Breast epithelium (tissue), 4 donors: Measurements from ENCODE around the gene GJD4. TPM values are rescaled to one million over a fixed set of nuclear protein-coding genes. Genes with fewer than 3 reads are reported as not detected.

Experiments used
- DNase-seq, 2 donors: peaks; one replicate each; pipeline ENCODE4 v3.0.0-alpha.2; 2019; ENCODE audit warnings: low spot score in 2 of 2
- H3K27ac ChIP-seq, 2 donors: fragments of 200-600 bp; sonication (generic) in 1 of 2; one replicate each; pipeline ENCODE4 v1.5.1; 2016 to 2019; ENCODE audit warnings: mild to moderate bottlenecking in 1 of 2
- H3K27me3 ChIP-seq, 2 donors: fragments of 200-600 bp; sonication (generic) in 1 of 2; one replicate each; pipeline versions ENCODE4 v1.5.1 to v1.6.0; 2017 to 2019; ENCODE audit warnings: control low read depth in 1 of 2, mild to moderate bottlenecking in 1 of 2
- H3K36me3 ChIP-seq: fragments of 200-600 bp; one replicate; pipeline ENCODE4 v1.5.1; 2019
- H3K4me1 ChIP-seq, 2 donors: fragments of 200-600 bp; sonication (generic); one replicate each; pipeline ENCODE4 v1.5.1; 2016 to 2019; ENCODE audit warnings: control low read depth in 1 of 2
- H3K4me3 ChIP-seq, 3 donors: fragments of 200-600 bp; sonication (generic); 1 replicate in 2 of 3; 2 replicates in 1 of 3; pipeline ENCODE4 v1.5.1; 2016 to 2019; ENCODE audit warnings: mild to moderate bottlenecking in 3 of 3, moderate library complexity in 2 of 3
- H3K9me3 ChIP-seq, 2 donors: fragments of 200-600 bp; sonication (generic) in 1 of 2; one replicate each; pipeline ENCODE4 v1.5.1; 2016 to 2019; ENCODE audit warnings: control low read depth in 1 of 2
- CTCF ChIP-seq, 3 donors: fragments of 450-650 bp; IDR thresholded peaks; one replicate each; pipeline ENCODE4 v1.5.1; 2016 to 2017; ENCODE audit warnings: antibody characterized with exemption in 3 of 3, mild to moderate bottlenecking in 3 of 3, moderate library complexity in 3 of 3
- POLR2A ChIP-seq: fragments of 450-650 bp; IDR thresholded peaks from one replicate; pipeline ENCODE4 v1.6.1; 2016; ENCODE audit warnings: antibody characterized with exemption, mild to moderate bottlenecking, moderate library complexity
- POLR2AphosphoS5 ChIP-seq, 3 donors: sonication (generic); formaldehyde crosslinking; IDR thresholded peaks; one replicate each; pipeline ENCODE4 v1.6.1; 2017; ENCODE audit warnings: antibody characterized with exemption in 3 of 3
- intact Hi-C: fragments of 100-400 bp; cut with DNase I; formaldehyde crosslinking; loops from one replicate; pipeline ENCODE4 v1.15.1; 2023; ENCODE audit warnings: low total_unique reads
- total RNA-seq, 3 donors: library from RNA; depleted of rRNA; stranded (reverse); fragments of >200 nt; gene quantifications; one replicate each; pipeline ENCODE4 v1.1.0, GENCODE V29; 2016

The GJD4 gene
- total RNA-seq, 3 donors from 2014 or later, result not detected

GRCh38 chr10:35578618-35578956, 26.6 kb upstream of the GJD4 start:
- no peak for DNase-seq
- Histone ChIP-seq H3K4me3 (no peak overlapping the region), H3K36me3 (no peaks in the 10 kb centered on the region), H3K9me3 (no peaks in the 10 kb centered on the region), H3K27me3 (no peaks in the 10 kb centered on the region), H3K4me1 (no peaks in the 10 kb centered on the region), H3K27ac (no peak overlapping the region)
- TF ChIP-seq POLR2AphosphoS5 (IDR thresholded peaks at IDR 0.05), result no peak
- no peak for TF ChIP-seq POLR2A
- no peak for TF ChIP-seq CTCF (IDR thresholded peaks at IDR 0.05)
- intact Hi-C loops, result no loop called here

GRCh38 chr10:35579116-35579515, 26.0 kb upstream of the GJD4 start:
- intact Hi-C loops, result no loop called here
- H3K36me3 ChIP-seq, result no peaks in the 10 kb centered on the region
- H3K9me3 ChIP-seq, result no peaks in the 10 kb centered on the region
- no peaks in the 10 kb centered on the region for H3K4me1 ChIP-seq
- H3K4me3 ChIP-seq, result no peak overlapping the region
- no peak for DNase-seq
- TF ChIP-seq CTCF (IDR thresholded peaks at IDR 0.05), result no peak
- TF ChIP-seq POLR2AphosphoS5 (IDR thresholded peaks at IDR 0.05), result no peak
- TF ChIP-seq POLR2A, result no peak
- no peaks in the 10 kb centered on the region for H3K27me3 ChIP-seq
- H3K27ac ChIP-seq, result no peak overlapping the region

GRCh38 chr10:35579726-35580422, 25.3 kb upstream of the GJD4 start:
- DNase-seq, result no peak
- Histone ChIP-seq H3K27ac (no peak overlapping the region), H3K9me3 (no peaks in the 10 kb centered on the region), H3K4me3 (no peak overlapping the region), H3K4me1 (no peaks in the 10 kb centered on the region), H3K27me3 (no peaks in the 10 kb centered on the region), H3K36me3 (no peaks in the 10 kb centered on the region)
- intact Hi-C loops, result no loop called here
- no peak for TF ChIP-seq POLR2A
- no peak for TF ChIP-seq CTCF (IDR thresholded peaks at IDR 0.05)
- TF ChIP-seq POLR2AphosphoS5 (IDR thresholded peaks at IDR 0.05), result no peak

GRCh38 chr10:35580423-35580770, 24.7 kb upstream of the GJD4 start:
- Histone ChIP-seq H3K4me1 (no peaks in the 10 kb centered on the region), H3K27me3 (no peaks in the 10 kb centered on the region), H3K36me3 (no peaks in the 10 kb centered on the region), H3K4me3 (no peak overlapping the region), H3K9me3 (no peaks in the 10 kb centered on the region), H3K27ac (no peak overlapping the region)
- TF ChIP-seq POLR2AphosphoS5 (IDR thresholded peaks at IDR 0.05) (no peak), POLR2A (no peak), CTCF (IDR thresholded peaks at IDR 0.05) (no peak)
- DNase-seq, result no peak
- intact Hi-C loops, result no loop called here

DNA sequence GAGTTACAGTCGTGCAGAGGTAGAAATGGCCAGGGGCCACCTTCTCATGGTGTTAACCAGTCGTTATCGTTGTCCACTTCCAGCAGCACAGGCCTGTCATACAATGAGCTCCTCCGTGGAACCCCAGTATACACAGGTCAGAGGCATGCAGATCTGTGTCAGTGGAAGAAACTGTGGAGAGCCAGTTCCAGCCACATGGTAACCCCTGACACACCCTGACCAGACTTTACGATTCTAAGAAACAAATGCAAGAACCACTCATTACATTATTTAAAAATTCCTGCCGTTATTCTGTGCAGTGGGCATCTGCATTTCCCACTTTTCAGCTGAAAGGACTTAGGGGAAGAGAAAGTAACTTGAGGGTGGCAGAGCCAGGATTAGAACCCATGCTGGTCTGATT, 23.5 kb upstream of the GJD4 start:
- intact Hi-C loops, result no loop called here
- H3K9me3 ChIP-seq, result no peaks in the 10 kb centered on the region

More for the DNA sequence above, 23.5 kb upstream of the GJD4 start:
- H3K36me3 ChIP-seq, result no peaks in the 10 kb centered on the region
- TF ChIP-seq POLR2A, result no peak
- TF ChIP-seq POLR2AphosphoS5 (IDR thresholded peaks at IDR 0.05), result no peak
- no peak for TF ChIP-seq CTCF (IDR thresholded peaks at IDR 0.05)
- DNase-seq, result no peak
- no peak overlapping the region for H3K27ac ChIP-seq
- H3K4me3 ChIP-seq, result no peak overlapping the region
- no peaks in the 10 kb centered on the region for H3K4me1 ChIP-seq
- no peaks in the 10 kb centered on the region for H3K27me3 ChIP-seq
